ENCODE measurements around the gene FLRT1. TPM values are rescaled to one million over a fixed set of nuclear protein-coding genes. Genes with fewer than 3 reads are reported as not detected.
A peak's percentile ranks its signal among the peaks of the same experiment; 100 is the strongest.

The FLRT1 gene
- total RNA-seq, 1 donor from 2014 or later: 7.1 TPM

DNA sequence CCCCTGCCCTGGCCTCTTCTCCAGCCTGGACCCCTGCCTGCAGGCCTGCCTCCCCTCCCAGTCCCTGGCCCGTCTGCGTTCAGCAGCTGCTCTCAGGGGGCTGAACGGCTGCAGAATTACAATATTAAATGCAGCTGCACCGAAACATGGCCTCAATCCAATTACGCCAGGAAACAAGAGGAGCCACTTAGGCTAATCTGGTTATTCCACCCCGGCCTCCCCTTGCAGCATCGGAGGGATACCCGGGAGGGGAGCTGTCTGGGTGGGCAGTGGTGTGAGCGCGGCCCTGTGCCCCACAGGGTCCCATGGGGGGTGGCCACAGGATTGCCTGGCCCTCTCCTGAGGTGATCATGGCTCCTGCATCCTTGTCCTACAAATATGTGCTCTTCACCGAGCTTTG lies 42.6 kb downstream of the FLRT1 start:
- Mint-ChIP-seq H3K4me1 (peaks cover 13% of the 10 kb centered on the region), H3K4me3 (no peak overlapping the region), H3K27me3 (ENCODE audit: low read depth) (peaks cover 2% of the 10 kb centered on the region), H3K9me3 (no peaks in the 10 kb centered on the region), H3K36me3 (peaks cover 2% of the 10 kb centered on the region), H3K27ac (no peak overlapping the region)
- DNase-seq (ENCODE audit: low spot score in 2 of 2, unreplicated experiment in 2 of 2): no peak
- TF ChIP-seq, protein P1, sequence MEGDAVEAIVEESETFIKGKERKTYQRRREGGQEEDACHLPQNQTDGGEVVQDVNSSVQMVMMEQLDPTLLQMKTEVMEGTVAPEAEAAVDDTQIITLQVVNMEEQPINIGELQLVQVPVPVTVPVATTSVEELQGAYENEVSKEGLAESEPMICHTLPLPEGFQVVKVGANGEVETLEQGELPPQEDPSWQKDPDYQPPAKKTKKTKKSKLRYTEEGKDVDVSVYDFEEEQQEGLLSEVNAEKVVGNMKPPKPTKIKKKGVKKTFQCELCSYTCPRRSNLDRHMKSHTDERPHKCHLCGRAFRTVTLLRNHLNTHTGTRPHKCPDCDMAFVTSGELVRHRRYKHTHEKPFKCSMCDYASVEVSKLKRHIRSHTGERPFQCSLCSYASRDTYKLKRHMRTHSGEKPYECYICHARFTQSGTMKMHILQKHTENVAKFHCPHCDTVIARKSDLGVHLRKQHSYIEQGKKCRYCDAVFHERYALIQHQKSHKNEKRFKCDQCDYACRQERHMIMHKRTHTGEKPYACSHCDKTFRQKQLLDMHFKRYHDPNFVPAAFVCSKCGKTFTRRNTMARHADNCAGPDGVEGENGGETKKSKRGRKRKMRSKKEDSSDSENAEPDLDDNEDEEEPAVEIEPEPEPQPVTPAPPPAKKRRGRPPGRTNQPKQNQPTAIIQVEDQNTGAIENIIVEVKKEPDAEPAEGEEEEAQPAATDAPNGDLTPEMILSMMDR (IDR thresholded peaks at IDR 0.05; ENCODE audit: unreplicated experiment): no peak

DNA sequence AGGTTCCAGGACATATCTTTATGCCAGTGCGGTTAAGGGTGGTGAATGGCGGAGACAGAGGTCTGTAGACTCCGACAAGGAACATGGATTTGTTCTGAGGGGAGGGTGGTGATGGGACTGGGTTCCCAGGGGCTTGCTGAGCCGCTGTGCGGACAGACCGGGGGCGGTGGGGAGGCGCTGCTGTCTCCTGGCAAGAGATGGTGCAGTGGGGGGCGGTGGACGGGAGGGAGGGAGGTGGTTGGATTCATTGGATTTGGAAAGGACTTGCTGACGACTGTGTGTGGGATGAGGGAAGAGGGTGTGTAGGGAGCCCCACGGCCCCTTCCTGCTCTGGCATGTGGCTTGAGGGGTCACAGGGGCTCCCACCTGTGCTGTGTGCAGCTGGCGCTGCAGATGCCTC lies 43.2 kb downstream of the FLRT1 start:
- no peak overlapping the region for H3K4me3 Mint-ChIP-seq
- no peak for DNase-seq (ENCODE audit: low spot score in 2 of 2, unreplicated experiment in 2 of 2)
- TF ChIP-seq, protein P1 (IDR thresholded peaks at IDR 0.05; ENCODE audit: unreplicated experiment): no peak
- no peaks in the 10 kb centered on the region for H3K9me3 Mint-ChIP-seq
- H3K27ac Mint-ChIP-seq: peak overlapping the region; percentile 65
- peaks cover 13% of the 10 kb centered on the region for H3K4me1 Mint-ChIP-seq
- H3K36me3 Mint-ChIP-seq: peaks cover 2% of the 10 kb centered on the region
- H3K27me3 Mint-ChIP-seq (ENCODE audit: low read depth): peaks cover 2% of the 10 kb centered on the region

DNA sequence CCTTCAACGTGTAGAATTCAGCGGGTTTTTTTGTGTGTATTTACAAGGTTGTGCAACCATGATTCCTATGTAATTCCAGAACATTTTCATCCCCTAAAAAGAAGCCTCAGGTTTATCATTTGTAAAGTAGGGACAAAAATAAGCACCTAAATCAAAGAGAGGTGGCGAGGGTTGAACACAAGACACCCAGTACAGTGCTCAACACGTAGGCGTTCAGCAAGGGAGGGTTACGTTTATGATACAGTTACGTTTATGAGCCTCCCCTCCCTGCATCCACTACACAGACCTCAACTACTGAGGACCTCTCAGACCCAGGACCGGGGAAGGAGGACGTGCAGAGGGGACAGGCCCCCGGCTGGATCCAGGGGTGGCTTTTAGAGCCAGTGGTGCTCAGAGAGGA lies 44.7 kb downstream of the FLRT1 start:
- no peak overlapping the region for H3K4me3 Mint-ChIP-seq
- TF ChIP-seq, protein P1 (IDR thresholded peaks at IDR 0.05; ENCODE audit: unreplicated experiment): no peak
- H3K27ac Mint-ChIP-seq: no peak overlapping the region
- no peak for DNase-seq (ENCODE audit: low spot score in 2 of 2, unreplicated experiment in 2 of 2)
- peaks cover 2% of the 10 kb centered on the region for H3K27me3 Mint-ChIP-seq (ENCODE audit: low read depth)
- peaks cover 13% of the 10 kb centered on the region for H3K4me1 Mint-ChIP-seq
- H3K36me3 Mint-ChIP-seq: peaks cover 2% of the 10 kb centered on the region
- no peaks in the 10 kb centered on the region for H3K9me3 Mint-ChIP-seq

DNA sequence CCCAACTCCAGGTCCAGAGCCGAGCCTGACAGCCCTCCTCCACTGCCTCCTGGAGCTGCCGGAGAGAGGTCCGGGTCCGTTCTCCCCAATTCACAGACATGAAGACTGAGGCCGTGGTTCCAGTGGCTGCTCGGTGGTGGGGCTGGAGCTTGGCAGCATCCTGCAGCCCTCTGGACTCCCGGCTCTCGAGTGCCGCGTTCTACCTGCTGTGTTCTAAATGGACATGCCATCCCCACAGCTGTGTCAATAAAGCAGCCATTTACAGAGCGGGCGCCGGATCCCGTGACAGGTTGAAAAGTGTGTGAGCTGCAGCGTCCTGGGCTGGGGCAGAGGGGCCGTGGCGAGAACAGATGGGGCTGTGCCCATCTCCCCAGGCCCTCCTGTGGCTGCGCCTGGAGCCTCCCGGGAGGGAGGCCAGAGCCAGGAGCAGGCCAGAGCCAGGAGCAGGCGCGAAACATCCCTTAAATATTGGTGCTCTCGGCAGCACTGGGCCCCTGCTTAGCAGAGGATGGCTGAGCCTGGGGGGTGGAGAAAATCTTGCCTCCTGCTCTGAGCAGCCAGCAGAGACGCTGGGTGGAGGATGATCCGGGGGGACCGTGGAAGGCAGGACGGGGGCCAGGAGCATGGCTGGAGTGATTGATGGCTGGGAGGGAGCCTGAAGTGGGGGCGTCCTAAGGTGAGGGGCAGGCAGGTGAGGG lies 46.2 kb downstream of the FLRT1 start:
- H3K4me3 Mint-ChIP-seq: no peak overlapping the region
- no peak overlapping the region for H3K27ac Mint-ChIP-seq
- H3K27me3 Mint-ChIP-seq (ENCODE audit: low read depth): peaks cover 2% of the 10 kb centered on the region
- H3K9me3 Mint-ChIP-seq: no peaks in the 10 kb centered on the region
- peaks cover 21% of the 10 kb centered on the region for H3K4me1 Mint-ChIP-seq
- H3K36me3 Mint-ChIP-seq: peaks cover 2% of the 10 kb centered on the region
- TF ChIP-seq, protein P1 (IDR thresholded peaks at IDR 0.05; ENCODE audit: unreplicated experiment): no peak
- DNase-seq (ENCODE audit: low spot score in 2 of 2, unreplicated experiment in 2 of 2): no peak

DNA sequence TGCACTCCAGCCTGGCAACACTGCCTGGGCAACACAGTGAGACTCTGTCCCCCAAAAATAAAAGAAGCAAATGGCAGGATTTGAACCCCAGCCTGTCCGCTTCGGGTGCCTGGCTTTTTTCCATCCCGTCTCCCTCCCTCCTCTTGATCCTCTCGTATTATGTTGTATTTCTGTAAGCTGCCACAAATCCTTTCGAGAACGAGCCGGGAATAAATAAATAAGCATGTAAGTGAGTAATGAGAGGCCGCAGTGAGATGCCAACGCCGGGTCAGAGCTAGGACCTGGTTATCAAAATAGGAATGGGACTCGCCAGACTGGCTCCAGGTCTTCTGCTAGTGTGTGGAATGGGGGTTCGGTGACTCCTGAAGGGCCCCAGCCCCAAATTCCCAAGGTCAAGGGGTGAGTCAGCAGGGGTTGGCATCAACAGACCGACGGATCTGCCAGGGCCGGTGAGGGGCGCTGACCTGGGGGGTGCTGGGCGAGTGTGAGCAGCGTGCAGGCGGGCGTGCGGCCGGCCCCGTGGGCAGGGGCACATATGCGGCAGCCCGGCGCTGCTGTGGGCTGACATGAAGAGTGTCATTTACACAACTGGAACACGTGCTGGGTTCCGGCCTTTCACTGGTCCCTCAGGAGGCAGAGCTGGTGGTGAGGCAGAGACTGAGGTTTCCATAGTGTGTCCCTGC lies 47.8 kb downstream of the FLRT1 start:
- H3K36me3 Mint-ChIP-seq: peaks cover 2% of the 10 kb centered on the region
- H3K4me1 Mint-ChIP-seq: peaks cover 16% of the 10 kb centered on the region
- H3K9me3 Mint-ChIP-seq: no peaks in the 10 kb centered on the region
- H3K27ac Mint-ChIP-seq: no peak overlapping the region
- peaks cover 2% of the 10 kb centered on the region for H3K27me3 Mint-ChIP-seq (ENCODE audit: low read depth)
- TF ChIP-seq, protein P1 (IDR thresholded peaks at IDR 0.05; ENCODE audit: unreplicated experiment): no peak
- H3K4me3 Mint-ChIP-seq: no peak overlapping the region
- no peak for DNase-seq (ENCODE audit: low spot score in 2 of 2, unreplicated experiment in 2 of 2)
